NK-92 (cell line): ENCODE measurements around the gene CFAP61.
"Not testable (repeated sequence)": the region's sequence is repeated elsewhere in the genome, so short reads cannot be mapped to it uniquely, and the experiment has no call there.

Source experiments
- DNase-seq: peaks from one replicate; lab custom pipeline; 2025; ENCODE audit not compliant: unreplicated experiment; lab: John Stamatoyannopoulos, UW

Gene CFAP61

DNA sequence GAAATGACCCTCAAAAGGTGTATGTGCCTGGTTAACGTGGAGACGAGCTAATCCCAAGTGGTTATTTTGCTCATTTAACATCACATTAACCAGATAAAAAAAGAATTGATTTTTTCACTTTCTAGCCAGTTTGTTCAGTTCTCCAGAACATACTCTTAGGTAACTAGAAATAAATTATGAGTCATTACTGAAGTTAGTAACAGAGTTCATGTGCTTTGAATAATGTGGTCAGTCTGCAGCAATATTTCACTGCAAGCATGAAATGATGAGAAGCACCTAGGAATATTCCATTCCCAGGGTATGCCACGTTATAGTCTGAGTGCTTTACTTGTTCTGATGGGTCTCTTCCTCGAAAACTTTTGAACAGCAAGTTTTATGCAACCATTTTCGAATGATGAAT, 177.3 kb downstream of the CFAP61 start:
- DNase-seq, result no peak

- DNase-seq, result no peak
Observed at GRCh38 chr20:20230741-20231140, 178.4 kb downstream of the CFAP61 start.

- no peak for DNase-seq
Observed at GRCh38 chr20:20231528-20232298, 179.4 kb downstream of the CFAP61 start.

GRCh38 chr20:20233041-20233514, 180.7 kb downstream of the CFAP61 start:
- no peak for DNase-seq

- DNase-seq, result no peak
Observed at GRCh38 chr20:20235681-20236080, 183.3 kb downstream of the CFAP61 start.

DNA sequence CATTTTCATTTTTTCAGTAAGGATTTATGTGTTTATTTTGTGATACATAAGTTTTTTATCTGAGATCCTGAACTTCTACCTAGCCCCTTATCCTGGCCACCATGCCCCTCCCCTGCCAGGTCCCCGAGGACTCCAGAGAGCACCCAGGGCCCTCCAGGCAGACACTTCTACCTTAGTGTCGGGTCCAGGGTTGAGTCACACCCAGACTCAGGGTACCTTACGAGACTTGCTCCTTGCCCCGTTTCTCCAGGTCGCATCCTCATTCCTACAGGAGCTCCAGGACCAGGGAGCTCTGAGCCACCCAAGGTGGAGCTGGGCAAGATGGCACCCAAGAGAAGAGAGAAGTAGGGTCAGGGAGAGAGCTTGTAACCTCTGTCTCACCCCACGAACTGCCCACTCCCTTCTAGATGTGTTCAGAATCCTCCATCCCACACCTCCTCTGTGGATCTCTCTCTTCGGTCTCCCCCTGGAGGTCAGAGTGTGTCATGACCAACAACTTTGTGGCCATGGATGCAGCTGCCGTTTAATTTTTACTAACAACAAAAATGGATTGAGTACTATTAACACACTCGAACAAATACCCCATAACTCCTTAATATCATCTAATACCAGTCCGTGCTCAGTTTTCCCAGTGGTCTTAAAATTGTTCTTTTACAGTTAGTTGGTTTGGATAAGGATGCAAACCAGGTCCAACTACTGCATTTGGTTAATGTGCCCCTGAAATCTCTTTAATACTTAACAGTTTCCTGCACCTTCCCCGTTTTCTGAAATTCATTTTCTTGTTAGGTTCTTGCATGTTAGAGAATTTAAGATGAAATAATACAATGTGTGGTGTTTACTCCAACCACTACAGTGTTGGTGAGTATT, 185.0 kb downstream of the CFAP61 start:
- DNase-seq, result no peak

- no peak for DNase-seq
Observed at GRCh38 chr20:20241976-20242375, 189.6 kb downstream of the CFAP61 start.

GRCh38 chr20:20244384-20244783, 192.1 kb downstream of the CFAP61 start:
- not testable (repeated sequence) for DNase-seq

- no peak for DNase-seq
Observed at GRCh38 chr20:20246996-20247633, 194.8 kb downstream of the CFAP61 start.

- no peak for DNase-seq
Observed at GRCh38 chr20:20248620-20249200, 196.4 kb downstream of the CFAP61 start.

DNA sequence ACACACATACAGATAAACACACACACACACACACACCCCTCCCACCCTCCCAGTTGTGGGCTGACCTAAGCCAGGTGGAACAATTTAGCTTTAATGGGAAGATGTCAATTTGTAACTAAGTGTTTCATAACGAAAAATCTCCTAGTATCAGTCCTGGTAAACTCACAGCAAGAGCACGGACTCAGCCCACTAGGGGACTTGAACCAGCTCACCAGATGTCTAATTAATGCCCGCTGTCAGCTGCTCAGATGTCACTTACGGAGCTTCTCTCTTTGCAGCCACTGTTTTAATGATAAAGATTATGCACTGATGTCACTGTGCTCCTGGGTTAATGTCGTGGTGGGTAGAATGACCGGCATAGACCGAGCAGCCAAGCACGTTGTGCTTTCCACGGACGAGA, 199.0 kb downstream of the CFAP61 start:
- DNase-seq, result no peak

DNA sequence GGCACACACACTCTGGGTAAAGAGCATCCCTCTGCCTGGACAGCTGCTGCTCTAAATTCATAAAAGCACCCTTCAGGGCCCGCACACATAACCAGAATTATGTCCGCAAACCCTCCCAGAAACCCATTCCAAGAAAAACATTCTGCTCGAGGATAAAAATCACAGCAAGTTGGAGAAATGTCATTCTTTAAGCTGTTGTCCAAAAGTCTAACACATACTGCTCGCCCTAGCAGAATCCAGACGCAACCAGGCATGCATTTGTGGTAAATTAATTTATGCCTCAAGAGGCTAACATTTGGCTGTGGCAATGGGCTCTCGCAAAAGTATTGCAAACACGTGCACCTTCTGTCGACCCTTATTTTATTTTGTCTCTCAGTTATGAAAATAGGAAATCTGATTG, 199.5 kb downstream of the CFAP61 start:
- no peak for DNase-seq

DNA sequence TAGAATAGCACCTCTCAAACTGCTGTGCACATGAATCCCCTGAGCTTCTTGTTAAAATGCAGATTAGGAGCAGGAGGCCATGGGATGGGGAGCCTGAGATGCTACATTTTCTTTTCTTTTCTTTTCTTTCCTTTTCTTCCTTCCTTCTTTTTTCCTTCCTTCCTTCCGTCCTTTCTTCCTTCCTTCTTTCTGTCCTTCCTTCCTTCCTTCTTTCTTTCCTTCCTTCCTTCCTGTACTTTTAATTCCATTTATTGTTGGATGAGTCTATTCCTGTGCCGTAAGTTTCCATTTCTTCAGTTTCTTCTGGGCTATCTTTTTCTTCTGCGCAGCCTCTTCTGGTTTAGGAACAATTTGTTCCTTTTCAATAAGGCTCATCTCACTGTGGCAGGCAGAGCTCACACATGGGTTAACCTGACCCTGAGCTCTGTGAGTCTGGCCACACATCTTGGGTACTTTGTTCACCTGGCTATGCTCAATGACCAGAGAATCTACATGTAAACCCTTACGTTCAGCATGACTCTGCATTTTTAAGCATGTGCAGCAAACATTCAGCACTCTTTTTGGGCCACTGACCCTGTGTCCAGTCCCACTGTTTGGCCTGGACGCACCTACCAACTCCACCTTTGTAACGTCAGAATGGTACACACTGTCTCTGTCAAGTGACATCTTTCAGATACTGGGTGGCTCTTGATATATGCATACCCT, 200.9 kb downstream of the CFAP61 start:
- no peak for DNase-seq

DNA sequence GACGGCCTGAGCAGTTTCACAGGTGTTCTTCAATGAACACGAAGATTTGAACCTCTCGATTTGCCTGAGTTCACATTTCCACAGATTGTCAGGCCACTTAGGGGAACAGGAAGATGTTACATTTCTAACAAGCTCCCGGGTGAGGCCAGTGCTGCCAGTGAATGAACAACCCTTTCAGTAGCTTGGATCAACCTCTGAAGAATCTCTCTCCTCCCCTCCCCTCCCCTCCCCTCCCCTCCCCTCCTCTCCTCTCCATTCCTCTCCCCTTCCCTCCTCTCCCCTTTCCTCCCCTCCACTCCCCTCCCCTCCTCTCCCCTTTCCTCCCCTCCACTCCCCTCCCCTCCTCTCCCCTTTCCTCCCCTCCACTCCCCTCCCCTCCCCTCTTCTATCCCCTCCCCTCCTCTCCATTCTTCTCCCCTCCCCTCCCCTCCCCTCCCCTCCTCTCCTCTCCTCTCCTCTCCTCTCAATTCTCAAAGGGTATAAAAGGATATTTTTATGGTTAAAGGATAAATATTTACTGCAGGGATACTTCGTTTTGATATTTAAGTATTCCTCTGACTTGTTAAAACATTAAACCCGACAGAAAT, 201.5 kb downstream of the CFAP61 start:
- DNase-seq, result no peak

DNA sequence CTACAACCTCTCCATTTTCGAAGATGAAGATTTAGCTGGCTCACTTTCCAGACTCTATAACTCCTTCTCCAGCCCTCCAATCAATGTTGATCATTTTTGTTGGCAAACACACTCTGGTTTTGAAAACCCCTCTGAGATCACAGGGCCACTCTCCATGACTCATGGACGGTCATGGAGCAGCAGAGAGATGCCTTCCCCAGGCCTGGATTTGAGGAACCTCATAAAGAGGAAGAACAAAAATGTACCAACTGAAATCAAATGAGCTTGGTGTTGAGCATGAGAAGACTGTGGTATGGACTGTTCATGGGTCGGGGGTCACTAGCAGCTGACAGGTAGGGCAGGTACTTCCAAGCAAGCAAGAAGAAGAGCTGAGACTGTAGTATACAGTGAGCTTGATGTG, 202.8 kb downstream of the CFAP61 start:
- DNase-seq, result no peak

DNA sequence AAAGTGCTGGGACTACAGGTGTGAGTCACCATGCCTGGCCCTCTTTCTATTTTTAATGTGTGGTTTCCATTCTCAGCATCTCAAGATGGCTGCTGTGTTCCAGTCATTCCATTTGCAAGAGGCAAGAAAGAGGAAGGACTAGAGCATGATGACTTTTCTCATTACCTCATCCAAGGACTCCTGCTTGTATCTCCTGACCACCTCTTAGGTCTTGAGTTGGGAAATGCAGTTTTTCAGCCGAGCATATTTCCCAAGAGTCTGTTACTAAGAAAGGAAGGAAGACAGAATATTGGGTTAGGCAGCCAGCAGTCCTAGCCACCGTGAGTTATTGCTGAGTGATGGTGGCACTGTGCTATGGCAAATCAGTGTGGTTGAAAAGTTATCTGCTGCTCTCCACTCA, 207.2 kb downstream of the CFAP61 start:
- no peak for DNase-seq

GRCh38 chr20:20261159-20261558, 208.8 kb downstream of the CFAP61 start:
- DNase-seq, result no peak

DNA sequence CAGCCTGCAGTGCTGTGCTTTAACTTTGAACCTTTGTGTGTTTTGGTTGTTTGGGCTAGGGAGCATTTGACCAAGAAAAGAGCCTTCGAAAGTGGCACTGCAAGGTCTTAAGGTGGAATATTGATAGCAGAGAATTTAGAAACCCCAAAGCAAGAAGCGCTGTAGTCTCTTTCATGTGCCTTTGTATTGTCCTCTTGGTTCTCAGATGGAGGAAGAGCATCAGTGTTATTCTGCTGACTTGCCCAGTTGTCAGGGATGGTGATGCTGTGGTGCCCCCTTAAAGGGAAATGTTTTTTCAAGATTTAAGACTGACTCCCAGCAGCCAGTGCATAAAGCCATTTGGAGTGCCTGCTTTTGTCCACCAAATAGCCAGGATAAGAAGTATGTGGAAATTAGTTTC, 212.9 kb downstream of the CFAP61 start:
- DNase-seq, result no peak

GRCh38 chr20:20266552-20266951, 214.2 kb downstream of the CFAP61 start:
- DNase-seq, result no peak

DNA sequence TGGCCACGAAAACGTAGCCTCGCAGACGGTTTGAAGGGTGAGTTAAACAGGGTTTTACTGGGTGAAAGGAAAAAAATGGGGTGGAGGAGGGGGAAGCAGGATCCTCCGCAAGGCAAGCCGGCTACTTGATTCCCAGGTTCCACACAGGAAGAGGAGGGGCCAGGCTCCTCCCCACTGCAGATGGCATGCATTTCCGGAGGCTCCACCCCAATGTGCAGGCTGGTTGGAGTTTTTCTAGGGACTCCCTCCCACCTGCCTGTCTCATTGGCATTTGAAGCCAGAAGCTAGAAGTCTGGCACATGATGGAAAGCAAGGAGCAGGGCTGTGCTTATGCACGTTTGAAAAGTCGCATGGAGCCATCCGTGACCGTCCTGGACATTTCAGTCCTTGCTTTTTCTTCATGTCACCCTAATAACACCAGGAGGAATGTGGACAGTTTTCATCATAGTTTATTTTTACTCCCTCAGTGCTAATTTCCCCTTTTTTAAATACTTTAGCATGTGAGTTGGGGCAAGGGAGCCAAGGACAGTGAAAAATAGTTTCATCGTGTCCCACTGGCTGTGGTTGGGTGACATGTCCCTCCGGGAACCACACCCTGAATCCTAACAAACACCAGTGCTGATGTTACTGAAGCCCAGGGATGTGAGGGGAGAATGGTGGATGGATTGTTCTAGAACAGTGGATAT, 215.5 kb downstream of the CFAP61 start:
- no peak for DNase-seq
